Measurements from ENCODE around the gene AFP. TPM values are rescaled to one million over a fixed set of nuclear protein-coding genes. Genes with fewer than 3 reads are reported as not detected.

AFP gene
- total and polyA plus RNA-seq, 2 of the 8 experiments (the other 6 are each of a cell fraction or from before 2014, with no cell fraction given) = 6.1 to 10.4 TPM

DNA sequence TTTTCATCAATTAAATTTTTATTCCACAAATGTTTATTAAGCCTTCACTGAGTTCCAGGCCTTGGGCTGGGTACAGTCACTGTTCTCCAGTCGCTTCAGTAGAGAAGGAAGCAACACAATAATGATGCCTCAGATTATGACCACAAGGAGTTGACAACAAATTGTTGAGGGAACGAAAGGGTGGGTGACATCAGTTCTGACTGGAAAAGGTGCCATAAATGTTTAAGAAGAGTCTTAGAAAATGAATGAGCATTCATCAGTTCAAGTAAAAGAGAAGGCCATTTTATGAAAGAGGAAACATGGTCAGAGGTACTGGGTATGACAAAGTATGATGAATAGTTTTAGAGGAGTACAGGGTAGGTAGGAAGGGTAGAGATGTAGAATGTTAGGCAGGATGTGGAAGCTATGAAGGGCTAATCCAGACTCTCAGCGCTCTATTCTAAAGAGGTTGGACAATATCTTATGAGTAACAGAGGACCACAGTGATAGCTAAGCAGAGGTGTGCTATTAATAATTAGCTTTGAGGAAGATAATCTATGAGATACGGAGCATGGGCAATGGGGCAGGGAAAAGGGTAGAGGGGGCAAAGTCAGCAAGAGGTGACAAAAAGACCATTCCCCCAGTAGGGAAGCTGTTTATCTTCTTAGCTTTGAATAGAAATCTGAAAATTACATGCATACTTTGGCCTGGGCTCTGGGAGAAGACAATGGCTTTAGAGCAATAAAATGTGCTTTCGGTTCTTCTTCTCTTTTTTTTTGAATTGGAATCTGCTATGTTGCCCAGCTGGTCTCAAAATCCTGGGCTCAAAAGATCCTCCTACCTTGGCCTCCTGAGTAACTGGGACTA lies 20.4 kb downstream of the AFP start (continued):
- TF ChIP-seq, protein P1, sequence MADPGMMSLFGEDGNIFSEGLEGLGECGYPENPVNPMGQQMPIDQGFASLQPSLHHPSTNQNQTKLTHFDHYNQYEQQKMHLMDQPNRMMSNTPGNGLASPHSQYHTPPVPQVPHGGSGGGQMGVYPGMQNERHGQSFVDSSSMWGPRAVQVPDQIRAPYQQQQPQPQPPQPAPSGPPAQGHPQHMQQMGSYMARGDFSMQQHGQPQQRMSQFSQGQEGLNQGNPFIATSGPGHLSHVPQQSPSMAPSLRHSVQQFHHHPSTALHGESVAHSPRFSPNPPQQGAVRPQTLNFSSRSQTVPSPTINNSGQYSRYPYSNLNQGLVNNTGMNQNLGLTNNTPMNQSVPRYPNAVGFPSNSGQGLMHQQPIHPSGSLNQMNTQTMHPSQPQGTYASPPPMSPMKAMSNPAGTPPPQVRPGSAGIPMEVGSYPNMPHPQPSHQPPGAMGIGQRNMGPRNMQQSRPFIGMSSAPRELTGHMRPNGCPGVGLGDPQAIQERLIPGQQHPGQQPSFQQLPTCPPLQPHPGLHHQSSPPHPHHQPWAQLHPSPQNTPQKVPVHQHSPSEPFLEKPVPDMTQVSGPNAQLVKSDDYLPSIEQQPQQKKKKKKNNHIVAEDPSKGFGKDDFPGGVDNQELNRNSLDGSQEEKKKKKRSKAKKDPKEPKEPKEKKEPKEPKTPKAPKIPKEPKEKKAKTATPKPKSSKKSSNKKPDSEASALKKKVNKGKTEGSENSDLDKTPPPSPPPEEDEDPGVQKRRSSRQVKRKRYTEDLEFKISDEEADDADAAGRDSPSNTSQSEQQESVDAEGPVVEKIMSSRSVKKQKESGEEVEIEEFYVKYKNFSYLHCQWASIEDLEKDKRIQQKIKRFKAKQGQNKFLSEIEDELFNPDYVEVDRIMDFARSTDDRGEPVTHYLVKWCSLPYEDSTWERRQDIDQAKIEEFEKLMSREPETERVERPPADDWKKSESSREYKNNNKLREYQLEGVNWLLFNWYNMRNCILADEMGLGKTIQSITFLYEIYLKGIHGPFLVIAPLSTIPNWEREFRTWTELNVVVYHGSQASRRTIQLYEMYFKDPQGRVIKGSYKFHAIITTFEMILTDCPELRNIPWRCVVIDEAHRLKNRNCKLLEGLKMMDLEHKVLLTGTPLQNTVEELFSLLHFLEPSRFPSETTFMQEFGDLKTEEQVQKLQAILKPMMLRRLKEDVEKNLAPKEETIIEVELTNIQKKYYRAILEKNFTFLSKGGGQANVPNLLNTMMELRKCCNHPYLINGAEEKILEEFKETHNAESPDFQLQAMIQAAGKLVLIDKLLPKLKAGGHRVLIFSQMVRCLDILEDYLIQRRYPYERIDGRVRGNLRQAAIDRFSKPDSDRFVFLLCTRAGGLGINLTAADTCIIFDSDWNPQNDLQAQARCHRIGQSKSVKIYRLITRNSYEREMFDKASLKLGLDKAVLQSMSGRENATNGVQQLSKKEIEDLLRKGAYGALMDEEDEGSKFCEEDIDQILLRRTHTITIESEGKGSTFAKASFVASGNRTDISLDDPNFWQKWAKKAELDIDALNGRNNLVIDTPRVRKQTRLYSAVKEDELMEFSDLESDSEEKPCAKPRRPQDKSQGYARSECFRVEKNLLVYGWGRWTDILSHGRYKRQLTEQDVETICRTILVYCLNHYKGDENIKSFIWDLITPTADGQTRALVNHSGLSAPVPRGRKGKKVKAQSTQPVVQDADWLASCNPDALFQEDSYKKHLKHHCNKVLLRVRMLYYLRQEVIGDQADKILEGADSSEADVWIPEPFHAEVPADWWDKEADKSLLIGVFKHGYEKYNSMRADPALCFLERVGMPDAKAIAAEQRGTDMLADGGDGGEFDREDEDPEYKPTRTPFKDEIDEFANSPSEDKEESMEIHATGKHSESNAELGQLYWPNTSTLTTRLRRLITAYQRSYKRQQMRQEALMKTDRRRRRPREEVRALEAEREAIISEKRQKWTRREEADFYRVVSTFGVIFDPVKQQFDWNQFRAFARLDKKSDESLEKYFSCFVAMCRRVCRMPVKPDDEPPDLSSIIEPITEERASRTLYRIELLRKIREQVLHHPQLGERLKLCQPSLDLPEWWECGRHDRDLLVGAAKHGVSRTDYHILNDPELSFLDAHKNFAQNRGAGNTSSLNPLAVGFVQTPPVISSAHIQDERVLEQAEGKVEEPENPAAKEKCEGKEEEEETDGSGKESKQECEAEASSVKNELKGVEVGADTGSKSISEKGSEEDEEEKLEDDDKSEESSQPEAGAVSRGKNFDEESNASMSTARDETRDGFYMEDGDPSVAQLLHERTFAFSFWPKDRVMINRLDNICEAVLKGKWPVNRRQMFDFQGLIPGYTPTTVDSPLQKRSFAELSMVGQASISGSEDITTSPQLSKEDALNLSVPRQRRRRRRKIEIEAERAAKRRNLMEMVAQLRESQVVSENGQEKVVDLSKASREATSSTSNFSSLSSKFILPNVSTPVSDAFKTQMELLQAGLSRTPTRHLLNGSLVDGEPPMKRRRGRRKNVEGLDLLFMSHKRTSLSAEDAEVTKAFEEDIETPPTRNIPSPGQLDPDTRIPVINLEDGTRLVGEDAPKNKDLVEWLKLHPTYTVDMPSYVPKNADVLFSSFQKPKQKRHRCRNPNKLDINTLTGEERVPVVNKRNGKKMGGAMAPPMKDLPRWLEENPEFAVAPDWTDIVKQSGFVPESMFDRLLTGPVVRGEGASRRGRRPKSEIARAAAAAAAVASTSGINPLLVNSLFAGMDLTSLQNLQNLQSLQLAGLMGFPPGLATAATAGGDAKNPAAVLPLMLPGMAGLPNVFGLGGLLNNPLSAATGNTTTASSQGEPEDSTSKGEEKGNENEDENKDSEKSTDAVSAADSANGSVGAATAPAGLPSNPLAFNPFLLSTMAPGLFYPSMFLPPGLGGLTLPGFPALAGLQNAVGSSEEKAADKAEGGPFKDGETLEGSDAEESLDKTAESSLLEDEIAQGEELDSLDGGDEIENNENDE (IDR thresholded peaks at IDR 0.05; ENCODE audit: insufficient replicate concordance, low read length) = no peak
- TF ChIP-seq TBP (IDR thresholded peaks at IDR 0.05; ENCODE audit: low read depth, low read length) = no peak
- no peak for TF ChIP-seq EGR1 (IDR thresholded peaks at IDR 0.05; ENCODE audit: borderline replicate concordance, low read depth, low read length)
- no peak for TF ChIP-seq SIN3A (conservative IDR thresholded peaks at IDR 0.05 in 1 of 2, IDR thresholded peaks at IDR 0.05 in 1 of 2; ENCODE audit: low read depth in 1 of 2, low read length in 2 of 2)
- no peak for TF ChIP-seq CHD1 (IDR thresholded peaks at IDR 0.05; ENCODE audit: low read depth, low read length)
- TF ChIP-seq, protein P2, sequence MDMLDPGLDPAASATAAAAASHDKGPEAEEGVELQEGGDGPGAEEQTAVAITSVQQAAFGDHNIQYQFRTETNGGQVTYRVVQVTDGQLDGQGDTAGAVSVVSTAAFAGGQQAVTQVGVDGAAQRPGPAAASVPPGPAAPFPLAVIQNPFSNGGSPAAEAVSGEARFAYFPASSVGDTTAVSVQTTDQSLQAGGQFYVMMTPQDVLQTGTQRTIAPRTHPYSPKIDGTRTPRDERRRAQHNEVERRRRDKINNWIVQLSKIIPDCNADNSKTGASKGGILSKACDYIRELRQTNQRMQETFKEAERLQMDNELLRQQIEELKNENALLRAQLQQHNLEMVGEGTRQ (IDR thresholded peaks at IDR 0.05; ENCODE audit: low read length) = no peak
- no peak for TF ChIP-seq ZNF274 (IDR thresholded peaks at IDR 0.05; ENCODE audit: borderline replicate concordance, extremely low read depth, low read length)
- no peak for TF ChIP-seq CREB1 (IDR thresholded peaks at IDR 0.05)
